ENCODE results near the gene OR56A4.
"Not testable (repeated sequence)": the region's sequence is repeated elsewhere in the genome, so short reads cannot be mapped to it uniquely, and the experiment has no call there.

The OR56A4 gene

DNA sequence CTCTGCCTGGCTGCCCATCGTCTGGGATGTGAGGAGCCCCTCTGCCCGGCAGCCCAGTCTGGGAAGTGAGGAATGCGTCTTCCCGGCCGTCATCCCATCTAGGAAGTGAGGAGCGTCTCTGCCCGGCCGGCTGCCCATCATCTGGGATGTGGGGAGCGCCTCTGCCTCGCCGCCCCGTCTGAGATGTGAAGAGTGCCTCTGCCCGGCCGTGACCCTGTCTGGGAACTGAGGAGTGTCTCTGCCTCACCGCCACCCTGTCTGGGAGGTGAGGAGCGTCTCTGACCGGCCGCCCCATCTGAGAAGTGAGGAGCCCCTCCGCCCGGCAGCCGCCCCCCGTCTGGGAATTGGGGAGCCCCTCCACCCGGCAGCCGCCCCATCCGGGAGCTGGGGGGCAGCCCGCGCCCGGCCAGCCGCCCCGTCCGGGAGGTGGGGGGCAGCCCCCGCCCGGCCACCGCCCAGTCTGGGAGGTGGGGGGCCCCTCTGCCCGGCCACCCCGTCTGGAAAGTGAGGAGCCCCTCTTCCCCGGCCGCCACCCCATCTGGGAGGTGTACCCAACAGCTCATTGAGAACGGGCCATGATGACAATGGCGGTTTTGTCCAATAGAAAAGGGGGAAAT, 45.9 kb downstream of the OR56A4 start:
- not testable (repeated sequence) for DNase-seq

DNA sequence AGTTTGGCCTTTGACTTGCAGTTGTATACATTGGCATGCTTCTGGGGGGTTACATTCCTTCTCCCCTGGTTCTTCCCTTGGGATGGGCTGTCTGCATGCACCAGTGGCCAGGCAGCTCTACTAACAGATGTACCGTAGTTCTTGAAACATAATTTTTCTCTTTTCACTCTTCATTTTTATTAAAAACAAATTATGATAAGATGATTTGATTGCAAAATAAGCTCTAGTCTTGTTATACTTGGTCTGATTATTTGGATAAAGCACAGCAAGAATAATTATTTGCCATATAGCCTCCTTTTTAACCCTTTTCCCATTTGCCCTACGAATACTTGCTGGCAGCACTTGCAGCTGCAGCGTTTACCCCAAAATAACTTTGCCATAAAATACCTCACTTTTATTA, 51.2 kb downstream of the OR56A4 start:
- DNase-seq: no peak

Data from NCI-H2029 (cell line).